Pancreas (tissue), 10 donors: ENCODE results near the gene RHOB. TPM values are rescaled to one million over a fixed set of nuclear protein-coding genes. Genes with fewer than 3 reads are reported as not detected.
"Not testable (repeated sequence)": the region's sequence is repeated elsewhere in the genome, so short reads cannot be mapped to it uniquely, and the experiment has no call there.

Experiments
- ATAC-seq, 4 donors: fragments of 200-7000 bp; cut with Tn5 transposase; one replicate each; pipeline versions ENCODE4 v1.8.0 to v1.9.1; 2020; ENCODE audit warnings: mild to moderate bottlenecking in 4 of 4, moderate library complexity in 4 of 4
- DNase-seq, 6 donors: peaks; one replicate each; pipeline ENCODE4 v3.0.0-alpha.2; 2020
- FAIRE-seq: peaks from 2 replicates; lab custom pipeline; 2012; peaks lifted over from hg19 to GRCh38; lab: Jason Lieb, UNC
- H3K27ac ChIP-seq, 4 donors: fragments of 200-600 bp; sonication (generic); 1 replicate in 3 of 4; 2 replicates in 1 of 4; pipeline versions ENCODE4 v1.5.0 to v1.8.0; 2020
- H3K27me3 ChIP-seq, 4 donors: fragments of 200-600 bp; one replicate each; pipeline ENCODE4 v1.8.0; 2021
- H3K36me3 ChIP-seq, 3 donors: fragments of 200-600 bp; sonication (generic) in 1 of 3; one replicate each; pipeline versions ENCODE4 v1.5.0 to v1.8.0; 2020 to 2021
- H3K4me1 ChIP-seq, 3 donors: fragments of 200-600 bp; one replicate each; pipeline ENCODE4 v1.8.0; 2021
- H3K4me3 ChIP-seq, 4 donors: fragments of 200-600 bp; sonication (generic) in 2 of 4; one replicate each; pipeline versions ENCODE4 v1.5.0 to v1.8.0; 2020 to 2021
- H3K9me3 ChIP-seq, 4 donors: fragments of 200-600 bp; one replicate each; pipeline ENCODE4 v1.8.0; 2021
- CTCF ChIP-seq, 4 donors: fragments of 200-600 bp; sonication (generic) in 3 of 4; IDR thresholded peaks; one replicate each; pipeline versions ENCODE4 v1.5.0 to v1.8.0; 2021; ENCODE audit warnings: antibody characterized with exemption in 4 of 4
- WGBS, 2 donors: extraction: QIAGEN DNeasy Blood & Tissue Kit; methylation state at CpG; one replicate each; pipeline ENCODE4 v1.1.7; 2013; 5-methylcytosine and 5-hydroxymethylcytosine counted together
- intact Hi-C, 3 donors: fragments of 100-400 bp; cut with DNase I; formaldehyde crosslinking; loops; one replicate each; pipeline versions ENCODE4 v1.11.1 to v1.14.2; 2022
- polyA plus RNA-seq, 2 donors: library from polyadenylated mRNA; stranded (reverse); fragments of 200-250 nt; gene quantifications; one replicate each; pipeline ENCODE4 v1.2.3, GENCODE V29; 2013
- total RNA-seq, 6 donors: library from RNA; stranded (reverse); fragmentation: NEBNext Ultra II Directional in 4 of 6; extraction: Animal tissue kit (Norgen Biotek cat#: 25700) in 4 of 6; gene quantifications; one replicate each; pipeline versions ENCODE4 v1.2.1 to v1.2.4, GENCODE V29; 2021 to 2023
- donor health status: healthy with polysubstance abuse.
- donor health status: DM: no; HTN: no; CAD: no; lungs with moderate emphysema.
- donor health status: DM: no; HTN: no; CAD: no.
- donor health status: control.
- donor health status: control.
- donor health status: Bipolar disorder and iron deficiency.
- donor health status: DM: yes; HTN: yes; CAD: no.
- donor health status: DM: no; HTN: no; CAD: no.
- donor health status: DM: no; HTN: no; CAD: no.
- donor health status: DM: yes; HTN: yes; CAD: no.

The RHOB gene
- total and polyA plus RNA-seq, 8 donors = 27.5 to 98.5 (median 56.5) TPM

DNA sequence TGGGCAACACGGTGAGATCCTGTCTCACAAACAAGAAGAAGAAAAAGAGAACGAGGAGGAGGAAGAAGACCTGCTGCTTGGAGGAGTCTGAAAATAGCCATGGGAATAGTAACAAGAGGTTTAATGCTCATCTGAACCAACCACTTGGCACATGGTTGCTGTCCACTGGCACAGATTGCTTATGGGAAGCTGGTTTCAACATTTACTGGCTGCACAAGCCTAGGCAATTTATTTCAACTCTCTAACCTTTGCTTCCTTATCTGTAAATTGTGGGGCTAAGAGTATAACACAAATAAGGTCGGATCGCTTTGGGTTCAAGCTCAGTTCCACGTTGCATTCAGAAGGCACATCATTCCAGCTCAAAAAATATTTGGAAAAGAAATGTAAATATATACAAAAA lies 14.2 kb upstream of the RHOB start:
- Histone ChIP-seq H3K36me3 (no peaks in the 10 kb centered on the region), H3K27ac (no peak overlapping the region), H3K4me3 (no peak overlapping the region), H3K4me1 (peaks cover 5 to 15% (median 8%) of the 10 kb centered on the region in 3 donors), H3K27me3 (no peaks in the 10 kb centered on the region), H3K9me3 (no peaks in the 10 kb centered on the region)
- intact Hi-C loops = no loop called here
- DNase-seq = peak in 1 of 6 donors; percentile 4
- no peak for TF ChIP-seq CTCF (IDR thresholded peaks at IDR 0.05)
- no peak for FAIRE-seq
- 72 to 88% methylated on average over 5 of the region's 5 CpGs for WGBS, 2 donors
- no peak for ATAC-seq

GRCh38 chr2:20433249-20433648 lies 13.6 kb upstream of the RHOB start:
- H3K27ac ChIP-seq = no peak overlapping the region
- FAIRE-seq = no peak
- H3K4me3 ChIP-seq = no peak overlapping the region
- ATAC-seq = no peak
- DNase-seq = no peak
- peaks cover 5 to 20% (median 10%) of the 10 kb centered on the region in 3 donors for H3K4me1 ChIP-seq
- H3K9me3 ChIP-seq = no peaks in the 10 kb centered on the region
- no peaks in the 10 kb centered on the region for H3K27me3 ChIP-seq
- intact Hi-C loops = no loop called here
- WGBS, 2 donors = 87 to 92% methylated on average over 7 of the region's 7 CpGs
- TF ChIP-seq CTCF (IDR thresholded peaks at IDR 0.05) = no peak
- H3K36me3 ChIP-seq = no peaks in the 10 kb centered on the region

GRCh38 chr2:20433946-20434553 lies 12.8 kb upstream of the RHOB start:
- ATAC-seq (no peak), DNase-seq (no peak), FAIRE-seq (no peak)
- H3K4me1 ChIP-seq = peaks cover 8 to 27% (median 18%) of the 10 kb centered on the region in 3 donors
- H3K9me3 ChIP-seq = no peaks in the 10 kb centered on the region
- no peak overlapping the region for H3K27ac ChIP-seq
- WGBS, 2 donors = 78 to 91% methylated on average over 4 of the region's 4 CpGs
- no peak overlapping the region for H3K4me3 ChIP-seq
- intact Hi-C loops = no loop called here
- no peak for TF ChIP-seq CTCF (IDR thresholded peaks at IDR 0.05)
- no peaks in the 10 kb centered on the region for H3K27me3 ChIP-seq
- no peaks in the 10 kb centered on the region for H3K36me3 ChIP-seq

- 87% methylated on average over 8 of the region's 8 CpGs for WGBS, 2 donors
- no peak for TF ChIP-seq CTCF (IDR thresholded peaks at IDR 0.05)
These were observed 12.1 kb upstream of the RHOB start for GRCh38 chr2:20434588-20435294.

DNA sequence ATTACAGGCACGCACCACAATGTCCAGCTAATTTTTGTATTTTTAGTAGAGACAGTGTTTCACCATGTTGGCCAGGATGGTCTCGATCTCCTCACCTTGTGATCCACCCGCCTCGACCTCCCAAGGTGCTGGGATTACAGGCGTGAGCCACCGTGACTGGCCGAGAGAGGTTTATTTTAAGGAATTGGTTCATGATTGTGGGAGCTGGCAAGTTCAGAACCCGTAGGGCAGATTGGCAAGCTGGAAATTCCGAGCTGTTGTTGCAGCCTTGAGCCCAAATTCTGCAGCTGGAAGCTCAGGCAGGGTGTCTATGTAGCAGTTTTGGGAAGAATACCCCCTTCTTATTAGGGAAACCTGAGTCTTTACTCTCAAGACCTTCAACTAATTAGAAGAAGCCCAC lies 11.4 kb upstream of the RHOB start:
- not testable (repeated sequence) for DNase-seq, H3K27me3 ChIP-seq, H3K36me3 ChIP-seq, H3K27ac ChIP-seq, H3K9me3 ChIP-seq, H3K4me3 ChIP-seq, FAIRE-seq, ATAC-seq
- 84 to 92% methylated on average over 9 of the region's 9 CpGs for WGBS, 2 donors
- H3K4me1 ChIP-seq = peaks cover 4 to 22% (median 15%) of the 10 kb centered on the region in 3 donors
- intact Hi-C loops = loop anchor here in 1 of 3 donors (5.0 kb wide), 1 partner anchor 207 kb away; no protein-coding TSS in a partner anchor

More at GRCh38 chr2:20434588-20435294, 12.1 kb upstream of the RHOB start:
- Histone ChIP-seq H3K36me3 (no peaks in the 10 kb centered on the region), H3K27me3 (no peaks in the 10 kb centered on the region), H3K27ac (no peak overlapping the region), H3K4me1 (peaks cover 4 to 29% (median 20%) of the 10 kb centered on the region in 3 donors), H3K4me3 (no peak overlapping the region), H3K9me3 (no peaks in the 10 kb centered on the region)
- ATAC-seq = no peak
- DNase-seq = no peak
- intact Hi-C loops = loop anchor here in 1 of 3 donors (5.0 kb wide), 1 partner anchor 208 kb away; no protein-coding TSS in a partner anchor
- FAIRE-seq = no peak
